GM11168 (cell line): ENCODE data around the gene LMNA.
"Not testable (repeated sequence)": the region's sequence is repeated elsewhere in the genome, so short reads cannot be mapped to it uniquely, and the experiment has no call there.

Experiments used
- in situ Hi-C: fragments of 300-500 bp; cut with MboI; formaldehyde crosslinking; loops from one replicate; pipeline ENCODE4 v1.12.0; 2022; ENCODE audit warnings: low sequenced_read_pairs; ENCODE audit not compliant: unreplicated experiment

LMNA gene

DNA sequence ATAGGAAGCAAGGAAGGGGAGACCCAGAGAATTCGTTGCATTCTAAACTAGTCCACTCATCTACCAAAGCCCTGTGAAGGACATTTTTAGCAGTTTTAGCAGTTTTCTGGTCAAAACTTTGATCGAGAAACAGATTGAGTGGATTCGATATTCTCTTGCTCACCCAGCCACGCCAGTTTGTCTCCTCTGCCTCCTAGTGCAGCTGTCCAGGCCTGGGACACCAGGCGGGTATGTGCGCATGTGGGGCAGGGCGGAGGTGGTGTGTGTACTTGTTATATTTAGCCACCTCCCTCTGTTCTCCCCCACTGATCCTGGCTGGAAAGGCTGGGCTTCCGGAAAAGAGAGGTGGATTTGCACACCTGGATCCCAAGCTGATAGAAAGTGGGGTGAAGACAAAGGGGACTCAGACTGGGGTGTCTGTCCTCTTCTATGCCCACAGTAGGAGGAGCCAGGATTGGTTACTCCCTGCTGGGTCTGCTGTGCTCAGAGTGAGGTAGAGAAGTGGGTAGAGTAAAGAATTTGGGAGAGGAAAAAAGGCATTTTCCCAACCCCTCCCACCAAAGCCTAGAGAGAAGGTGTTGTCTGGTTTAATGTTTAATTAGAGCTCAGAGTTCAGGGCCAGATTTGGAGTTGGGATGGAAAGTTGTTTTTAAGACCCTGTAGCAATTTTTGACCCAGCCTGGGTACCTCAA is 3.8 kb downstream of the LMNA start:
- in situ Hi-C loops: no loop called here

DNA sequence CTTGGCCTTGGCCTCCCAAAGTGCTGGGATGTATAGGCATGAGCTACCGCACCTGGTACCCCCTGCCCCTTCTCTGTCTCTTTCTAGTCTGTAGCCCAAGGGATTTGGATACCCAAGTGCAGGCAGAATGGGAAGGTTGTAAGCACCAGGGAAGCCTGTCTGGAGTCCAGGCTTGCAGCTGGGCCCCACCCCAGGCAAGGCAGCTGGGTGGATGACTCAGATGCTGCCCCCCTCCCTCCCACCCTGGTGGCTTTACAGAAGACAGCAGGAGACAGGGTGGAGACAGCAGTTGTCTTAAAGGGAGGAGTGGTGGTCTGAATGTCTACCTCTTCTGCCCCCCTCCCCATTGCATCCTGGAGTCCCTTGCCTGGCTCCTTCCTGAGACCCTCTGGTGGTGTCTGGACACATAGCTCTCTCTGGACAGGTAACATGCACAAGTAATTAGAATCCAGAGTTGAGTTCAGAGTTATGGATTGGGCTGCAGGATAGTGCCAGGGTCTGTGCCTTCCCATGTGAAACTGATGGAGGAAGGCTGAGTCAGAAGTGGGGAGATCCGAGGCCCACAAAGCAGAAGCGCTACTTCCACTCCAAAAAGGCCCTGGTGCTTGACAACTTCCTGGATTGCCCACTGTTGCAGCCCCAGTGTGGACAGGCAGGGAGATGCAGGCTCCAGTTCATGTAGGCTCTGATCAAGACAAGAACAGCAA is 5.1 kb downstream of the LMNA start:
- in situ Hi-C loops: no loop called here

GRCh38 chr1:156120318-156120717 is 5.8 kb downstream of the LMNA start:
- in situ Hi-C loops: no loop called here

- in situ Hi-C loops: not testable (repeated sequence)
Observed at GRCh38 chr1:156121005-156121404, 6.5 kb downstream of the LMNA start.

DNA sequence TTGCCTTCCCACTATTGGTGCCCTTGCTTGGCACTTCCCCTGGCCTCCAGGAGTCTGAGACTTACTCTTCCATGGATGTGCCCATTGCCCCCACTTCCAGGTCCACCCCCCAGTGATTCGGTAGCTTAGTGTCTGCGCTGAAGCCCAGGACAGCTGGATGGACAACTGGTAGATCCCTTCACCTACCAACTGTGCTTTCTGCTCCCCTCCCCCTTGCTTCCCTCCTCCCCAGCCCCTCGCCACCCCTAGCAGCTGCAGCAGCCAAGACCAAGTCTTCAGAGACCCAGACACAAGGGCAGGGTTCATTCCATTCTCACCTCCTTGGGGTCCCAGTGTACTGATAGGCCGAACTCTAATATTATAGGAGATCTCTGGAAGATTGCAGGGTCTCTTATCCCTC is 6.9 kb downstream of the LMNA start:
- in situ Hi-C loops: no loop called here

DNA sequence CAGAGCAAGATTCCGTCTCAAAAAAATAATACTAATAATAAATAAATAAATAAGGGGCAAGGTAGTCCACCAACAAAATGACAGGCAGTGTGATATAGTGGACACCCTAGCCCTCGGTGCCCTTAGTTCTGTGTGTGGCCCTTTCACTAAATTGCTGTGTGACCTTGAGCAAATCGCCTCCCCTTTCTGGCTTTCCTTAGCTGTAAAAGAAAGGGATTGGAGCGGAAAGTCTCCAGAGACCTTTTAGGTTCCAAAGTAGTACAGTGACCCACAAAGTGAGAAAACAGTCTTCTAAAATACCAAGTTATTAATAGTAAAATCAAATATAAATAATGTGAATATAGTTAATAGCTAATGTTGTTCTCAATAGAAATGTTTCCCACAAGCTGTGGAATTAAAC is 7.6 kb downstream of the LMNA start:
- in situ Hi-C loops: no loop called here

DNA sequence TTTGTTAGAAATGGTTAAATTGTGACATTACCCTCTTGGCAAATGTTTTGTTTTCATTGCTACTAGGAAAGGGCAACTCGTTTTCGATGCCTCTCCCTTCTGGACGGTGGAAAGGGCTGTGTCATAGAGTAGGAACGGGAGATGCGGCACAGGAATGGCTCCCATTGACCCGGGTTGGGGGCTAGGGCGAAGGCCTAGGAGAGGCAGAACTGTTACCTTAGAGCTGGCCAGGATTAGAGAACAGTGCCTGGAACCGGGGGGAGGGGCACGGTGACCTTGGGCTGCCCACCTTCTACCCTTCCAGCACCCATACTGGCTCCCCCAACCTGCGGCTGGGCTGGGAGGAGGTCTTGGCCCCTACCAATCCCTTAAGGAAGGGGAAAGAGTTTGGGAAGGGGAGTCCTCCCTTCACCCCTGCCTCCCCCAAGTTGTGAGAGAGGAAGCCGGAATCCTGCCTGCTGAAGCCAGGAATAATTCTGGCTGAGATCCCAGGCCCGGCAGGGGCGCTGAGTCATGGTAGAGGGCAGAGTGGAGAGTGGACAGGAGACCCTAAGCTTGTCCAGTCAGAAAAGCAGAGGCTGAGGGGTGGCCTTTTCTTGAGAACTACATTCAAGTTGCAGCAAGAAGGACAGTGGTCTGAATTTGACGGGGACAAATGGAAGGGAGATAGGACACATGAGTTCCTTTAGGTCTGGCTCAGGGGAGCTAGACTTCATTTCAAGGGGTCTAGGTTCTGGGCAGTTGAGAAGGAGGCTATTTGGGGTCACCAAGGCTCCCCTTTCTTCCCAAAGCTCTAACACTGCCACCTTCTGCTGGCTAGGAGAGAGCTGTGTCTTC is 8.2 kb downstream of the LMNA start:
- in situ Hi-C loops: no loop called here

- in situ Hi-C loops: no loop called here
Observed at GRCh38 chr1:156123356-156124196, 9.1 kb downstream of the LMNA start.

DNA sequence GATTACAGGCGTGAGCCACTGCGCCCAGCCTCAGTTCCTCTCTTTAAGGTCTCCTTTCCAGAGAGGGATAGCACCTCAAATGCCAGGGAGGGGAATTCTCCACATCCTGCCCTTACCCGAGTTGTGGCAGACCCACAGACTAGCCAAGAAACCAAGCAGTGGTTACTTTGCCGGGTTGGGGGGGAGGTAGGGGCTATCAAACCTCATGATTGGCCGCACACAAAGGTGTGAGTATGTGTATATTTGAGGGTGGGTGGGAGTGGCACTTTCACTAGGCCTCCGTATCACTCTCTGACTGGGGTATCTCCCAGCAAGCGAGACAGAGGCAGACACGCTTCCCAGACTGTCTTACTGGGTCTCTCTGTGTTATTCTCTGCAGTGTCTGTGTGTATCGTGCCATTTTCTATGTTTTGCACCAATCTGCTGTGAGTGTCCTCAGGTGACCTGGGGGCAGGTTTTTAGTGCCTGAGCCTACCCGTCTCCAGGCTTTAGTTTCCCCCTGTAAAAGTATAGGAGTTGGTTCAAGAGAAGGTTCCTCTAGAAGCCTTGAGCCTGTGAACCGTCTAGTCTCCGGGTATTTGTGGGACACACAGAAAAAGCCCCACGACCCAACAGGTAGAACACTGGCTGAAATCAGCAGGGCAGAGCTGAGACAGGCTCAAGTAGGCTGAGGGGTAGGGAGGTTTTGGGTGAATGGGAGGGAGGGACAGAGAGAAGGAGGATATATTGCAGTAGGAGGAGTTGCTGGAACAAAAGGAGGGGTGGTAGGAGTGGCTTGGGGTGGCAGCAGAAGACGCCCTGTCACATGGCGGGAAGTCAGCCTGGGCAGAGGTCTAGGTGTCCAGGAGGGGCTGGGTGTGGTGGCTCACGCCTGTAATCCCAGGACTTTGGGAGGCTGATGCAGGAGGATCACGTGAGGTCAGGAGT is 10.3 kb downstream of the LMNA start:
- in situ Hi-C loops: loop anchor here (5.0 kb wide), 1 partner anchor 33 kb away; no protein-coding TSS in a partner anchor

DNA sequence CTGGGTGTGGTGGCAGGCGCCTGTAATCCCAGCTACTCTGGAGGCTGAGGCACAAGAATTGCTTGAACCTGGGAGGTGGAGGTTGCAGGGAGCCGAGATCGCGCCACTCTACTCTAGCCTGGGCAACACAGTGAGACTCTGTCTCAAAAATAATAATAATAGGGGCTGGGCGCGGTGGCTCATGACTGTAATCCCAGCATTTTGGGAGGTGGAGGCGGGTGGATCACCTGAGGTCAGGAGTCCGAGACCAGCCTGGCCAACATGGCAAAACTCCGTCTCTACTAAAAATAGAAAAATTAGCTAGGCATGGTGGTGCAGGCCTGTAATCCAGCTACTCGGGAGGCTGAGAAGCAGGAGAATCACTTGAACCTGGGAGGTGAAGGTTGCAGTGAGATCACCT is 11.0 kb downstream of the LMNA start:
- in situ Hi-C loops: loop anchor here (5.0 kb wide), 1 partner anchor 33 kb away; no protein-coding TSS in a partner anchor

GRCh38 chr1:156126043-156126629 is 11.6 kb downstream of the LMNA start:
- in situ Hi-C loops: loop anchor here (5.0 kb wide), 1 partner anchor 34 kb away; no protein-coding TSS in a partner anchor

DNA sequence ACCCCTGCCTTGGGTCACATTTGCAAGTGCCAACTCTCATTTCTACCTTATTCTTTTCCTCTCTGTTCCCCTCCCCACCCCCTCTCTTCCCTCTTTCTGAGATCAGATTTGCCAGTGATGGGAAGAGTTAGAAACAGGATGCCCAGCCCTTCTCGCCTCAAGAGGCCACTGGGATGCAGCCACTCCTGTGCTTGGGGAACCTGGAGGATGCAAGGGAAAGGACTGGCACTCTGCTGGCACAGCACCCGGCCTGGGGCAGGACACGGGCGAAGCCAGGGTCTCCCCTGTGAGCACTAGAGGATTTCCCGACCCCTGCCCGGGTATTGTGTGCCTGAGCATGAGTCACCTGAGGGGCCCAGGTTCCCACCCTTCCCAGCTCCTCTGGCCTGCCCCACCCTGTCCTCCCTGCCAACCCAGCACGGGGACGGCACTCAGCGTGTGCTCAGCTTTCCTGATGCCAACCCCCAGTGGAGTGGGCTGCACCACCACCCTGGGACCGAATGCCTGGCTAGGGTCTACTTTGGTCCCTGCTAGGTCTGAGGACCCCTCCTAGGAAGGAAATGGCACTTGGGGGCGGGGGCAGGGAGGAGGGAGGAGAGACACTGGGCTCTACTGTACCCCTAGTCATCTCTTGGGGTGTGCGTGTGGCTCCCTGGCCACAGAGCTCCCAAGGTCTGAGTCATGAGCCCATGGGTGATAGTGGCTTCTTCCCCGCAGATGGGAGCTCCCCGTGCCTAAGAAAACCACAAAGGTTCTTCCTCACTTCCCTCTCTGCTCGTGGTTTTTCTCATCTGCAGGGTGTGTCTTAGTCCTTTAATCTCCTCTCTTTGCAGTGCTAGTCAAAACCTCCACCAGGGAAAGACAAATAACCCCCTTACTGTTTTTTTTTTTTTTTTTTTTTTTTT is 12.4 kb downstream of the LMNA start:
- in situ Hi-C loops: loop anchor here (5.0 kb wide), 1 partner anchor 35 kb away; no protein-coding TSS in a partner anchor

DNA sequence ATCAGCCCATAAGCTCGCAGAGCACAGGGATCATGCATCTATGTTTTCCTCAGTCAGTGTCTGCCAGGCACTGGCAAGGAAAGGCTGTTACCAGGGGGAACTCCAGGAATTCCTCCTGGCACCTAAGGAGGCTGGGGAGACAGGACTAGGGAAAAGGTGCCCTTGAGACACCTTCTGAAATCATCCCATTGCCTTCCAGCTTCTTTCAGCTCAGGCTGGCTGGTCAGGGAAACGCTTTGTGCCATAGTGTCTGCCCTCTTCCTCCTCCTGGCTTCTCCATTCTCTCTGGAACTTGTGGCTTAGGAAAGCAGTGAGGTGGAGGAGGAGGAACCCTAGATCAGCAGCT is 13.8 kb downstream of the LMNA start:
- in situ Hi-C loops: loop anchor here (5.0 kb wide), 1 partner anchor 36 kb away; no protein-coding TSS in a partner anchor

DNA sequence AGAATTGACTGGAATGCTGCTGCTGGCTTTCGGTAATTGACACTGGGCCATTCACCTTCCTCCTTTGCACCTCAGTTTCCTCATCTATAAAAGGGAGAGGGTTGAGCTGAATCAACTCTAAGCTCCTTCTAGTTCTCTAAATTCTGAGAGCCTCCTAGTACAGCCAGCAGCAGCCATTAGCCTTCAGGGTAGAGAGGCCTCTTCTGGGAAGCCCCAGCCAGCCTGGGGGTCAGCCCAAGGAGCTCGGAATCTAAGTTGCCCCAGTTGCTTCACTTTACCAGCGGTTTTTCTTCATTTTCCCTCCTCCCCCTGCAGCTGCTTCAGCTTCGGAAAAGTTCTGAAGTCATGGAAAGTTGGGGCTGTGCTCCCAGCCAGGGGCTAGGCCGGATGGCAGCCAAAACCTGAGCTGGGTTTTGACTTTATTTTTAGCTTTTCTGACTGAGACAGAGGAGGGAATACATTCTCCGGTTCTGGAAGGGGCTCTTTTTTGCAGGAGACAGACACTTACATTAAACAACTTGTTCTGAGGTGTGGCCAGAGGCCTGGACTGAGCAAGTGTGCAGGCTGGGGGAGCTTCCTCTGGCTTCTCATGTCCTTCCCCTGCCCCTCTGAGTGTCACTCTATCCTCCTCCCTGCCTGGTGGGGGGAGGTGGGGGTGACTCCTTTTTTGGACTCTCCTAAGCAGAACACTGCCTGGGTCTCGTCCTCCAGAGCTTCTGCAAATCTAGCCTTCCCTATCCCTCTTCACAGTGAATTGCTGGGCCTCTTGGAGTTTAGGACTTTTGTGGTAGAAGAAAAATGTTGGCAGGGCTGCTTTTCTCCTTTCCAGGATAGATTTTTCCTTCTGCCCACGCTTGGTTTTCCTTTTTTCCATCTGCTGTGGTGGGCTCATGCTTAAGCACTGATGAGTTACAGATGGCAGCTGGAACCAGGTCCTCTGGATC is 14.4 kb downstream of the LMNA start:
- in situ Hi-C loops: loop anchor here (5.0 kb wide), 1 partner anchor 37 kb away; no protein-coding TSS in a partner anchor

GRCh38 chr1:156129687-156130577 is 15.4 kb downstream of the LMNA start:
- in situ Hi-C loops: loop anchor here (5.0 kb wide), 1 partner anchor 38 kb away; no protein-coding TSS in a partner anchor
